Brain microvascular endothelial cell (primary cell): Measurements from ENCODE around the gene TMEM201.

Experiments used
- DNase-seq: peaks from one replicate; pipeline ENCODE4 v3.0.0-alpha.2; 2020
- H3K27ac ChIP-seq: fragments of 250-450 bp; sonication (Bioruptor Pico); 2 replicates; pipeline ENCODE4 v1.5.1; 2020; ENCODE audit warnings: mild to moderate bottlenecking, moderate library complexity
- H3K27me3 ChIP-seq: fragments of 250-450 bp; sonication (Bioruptor Pico); replicated peaks from 2 replicates; pipeline ENCODE4 v1.5.1; 2020; ENCODE audit warnings: mild to moderate bottlenecking
- H3K36me3 ChIP-seq: fragments of 250-450 bp; sonication (Bioruptor Pico); replicated peaks from 2 replicates; pipeline ENCODE4 v1.5.1; 2020; ENCODE audit warnings: mild to moderate bottlenecking
- H3K4me3 ChIP-seq: 2 replicates; pipeline ENCODE4 v1.5.1; 2011; ENCODE audit warnings: low read depth, mild to moderate bottlenecking, control low read depth, low read length, moderate library complexity
- in situ Hi-C: cut with HindIII; loops from 2 replicates; pipeline ENCODE4 v1.10.0; 2017; ENCODE audit warnings: low sequenced_read_pairs, low pct_ligation_motif_present
- TF ChIP-seq, protein P1 (sequence below): IDR thresholded peaks from 2 replicates; pipeline ENCODE4 v1.5.1; 2011; ENCODE audit warnings: low read depth, mild to moderate bottlenecking, moderate library complexity, low read length, control low read depth, inconsistent platforms; ENCODE audit errors: missing control alignments

Gene TMEM201, protein sequence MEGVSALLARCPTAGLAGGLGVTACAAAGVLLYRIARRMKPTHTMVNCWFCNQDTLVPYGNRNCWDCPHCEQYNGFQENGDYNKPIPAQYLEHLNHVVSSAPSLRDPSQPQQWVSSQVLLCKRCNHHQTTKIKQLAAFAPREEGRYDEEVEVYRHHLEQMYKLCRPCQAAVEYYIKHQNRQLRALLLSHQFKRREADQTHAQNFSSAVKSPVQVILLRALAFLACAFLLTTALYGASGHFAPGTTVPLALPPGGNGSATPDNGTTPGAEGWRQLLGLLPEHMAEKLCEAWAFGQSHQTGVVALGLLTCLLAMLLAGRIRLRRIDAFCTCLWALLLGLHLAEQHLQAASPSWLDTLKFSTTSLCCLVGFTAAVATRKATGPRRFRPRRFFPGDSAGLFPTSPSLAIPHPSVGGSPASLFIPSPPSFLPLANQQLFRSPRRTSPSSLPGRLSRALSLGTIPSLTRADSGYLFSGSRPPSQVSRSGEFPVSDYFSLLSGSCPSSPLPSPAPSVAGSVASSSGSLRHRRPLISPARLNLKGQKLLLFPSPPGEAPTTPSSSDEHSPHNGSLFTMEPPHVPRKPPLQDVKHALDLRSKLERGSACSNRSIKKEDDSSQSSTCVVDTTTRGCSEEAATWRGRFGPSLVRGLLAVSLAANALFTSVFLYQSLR

DNA sequence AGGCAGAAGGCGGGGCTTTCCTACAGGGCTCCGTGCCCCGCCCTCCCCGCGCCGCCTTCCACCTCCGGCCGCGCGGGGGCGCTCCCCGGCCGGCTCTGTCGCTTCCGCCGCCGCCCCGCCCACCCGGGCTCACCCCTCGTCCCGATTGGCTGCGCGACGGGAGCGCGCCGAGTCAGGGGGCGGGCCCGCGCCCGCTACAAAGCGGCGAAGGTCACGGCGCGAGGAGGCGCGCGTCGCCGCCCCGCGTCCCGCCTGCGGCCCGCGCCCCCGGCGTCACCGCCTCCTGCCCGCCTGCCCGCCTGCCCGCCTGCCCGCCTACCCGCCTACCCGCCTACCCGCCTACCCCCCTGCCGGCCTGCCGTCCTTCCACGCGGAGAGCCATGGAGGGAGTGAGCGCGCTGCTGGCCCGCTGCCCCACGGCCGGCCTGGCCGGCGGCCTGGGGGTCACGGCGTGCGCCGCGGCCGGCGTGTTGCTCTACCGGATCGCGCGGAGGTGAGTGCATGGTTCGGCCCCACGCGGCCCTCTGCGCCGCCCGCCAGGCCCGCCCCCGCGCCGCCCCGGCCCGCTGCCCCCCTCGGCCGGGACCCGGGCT, at the start of gene TMEM201:
TSS of gene TMEM201 (plus strand) at position 361 of the 593 bp plus-strand sequence. CDS start at position 381, 20 bp downstream.
- peak; percentile 85 for DNase-seq
- no peaks in the 10 kb centered on the region for H3K36me3 ChIP-seq
- in situ Hi-C loops = no loop called here
- H3K27me3 ChIP-seq = no peaks in the 10 kb centered on the region
- H3K27ac ChIP-seq = peak within 1 kb of the TSS; percentile 50
- H3K4me3 ChIP-seq = peak within 1 kb of the TSS; percentile 60
- TF ChIP-seq, protein P1, sequence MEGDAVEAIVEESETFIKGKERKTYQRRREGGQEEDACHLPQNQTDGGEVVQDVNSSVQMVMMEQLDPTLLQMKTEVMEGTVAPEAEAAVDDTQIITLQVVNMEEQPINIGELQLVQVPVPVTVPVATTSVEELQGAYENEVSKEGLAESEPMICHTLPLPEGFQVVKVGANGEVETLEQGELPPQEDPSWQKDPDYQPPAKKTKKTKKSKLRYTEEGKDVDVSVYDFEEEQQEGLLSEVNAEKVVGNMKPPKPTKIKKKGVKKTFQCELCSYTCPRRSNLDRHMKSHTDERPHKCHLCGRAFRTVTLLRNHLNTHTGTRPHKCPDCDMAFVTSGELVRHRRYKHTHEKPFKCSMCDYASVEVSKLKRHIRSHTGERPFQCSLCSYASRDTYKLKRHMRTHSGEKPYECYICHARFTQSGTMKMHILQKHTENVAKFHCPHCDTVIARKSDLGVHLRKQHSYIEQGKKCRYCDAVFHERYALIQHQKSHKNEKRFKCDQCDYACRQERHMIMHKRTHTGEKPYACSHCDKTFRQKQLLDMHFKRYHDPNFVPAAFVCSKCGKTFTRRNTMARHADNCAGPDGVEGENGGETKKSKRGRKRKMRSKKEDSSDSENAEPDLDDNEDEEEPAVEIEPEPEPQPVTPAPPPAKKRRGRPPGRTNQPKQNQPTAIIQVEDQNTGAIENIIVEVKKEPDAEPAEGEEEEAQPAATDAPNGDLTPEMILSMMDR = peak; percentile 52

DNA sequence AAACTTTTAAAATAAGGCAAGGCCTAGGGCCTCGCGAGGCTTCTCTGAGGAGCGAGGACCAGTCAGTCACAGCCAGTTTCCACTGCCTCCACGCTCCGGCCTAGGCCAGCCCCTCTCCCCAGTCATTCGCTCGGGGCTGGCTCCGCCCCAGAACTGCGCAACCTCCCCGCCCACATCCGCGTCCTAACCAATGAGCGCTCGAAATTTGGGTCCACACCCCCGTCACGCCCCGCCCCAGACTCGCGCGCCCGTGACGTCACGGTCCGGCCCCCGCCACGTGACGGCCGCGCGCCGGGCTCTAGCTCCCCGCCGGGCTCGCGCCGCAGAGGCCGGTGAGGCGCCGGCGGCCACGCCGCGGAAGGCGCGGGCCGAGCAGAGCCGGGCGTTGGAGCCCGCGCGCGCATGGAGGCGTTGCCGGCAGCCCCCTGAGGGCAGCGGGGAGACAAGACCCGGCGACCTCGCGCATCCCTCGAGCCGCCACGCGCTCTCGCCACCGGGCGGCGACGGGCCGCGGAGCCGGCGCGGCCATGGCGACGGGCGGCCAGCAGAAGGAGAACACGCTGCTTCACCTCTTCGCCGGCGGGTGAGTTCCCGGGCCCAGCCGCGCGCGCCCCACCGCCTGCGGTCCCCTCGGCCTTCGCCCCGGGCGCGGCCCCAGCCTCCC, 49.4 kb upstream of the TMEM201 start, which contains the start of gene SLC25A33:
TSS of gene SLC25A33 (plus strand) at position 301 of the 664 bp plus-strand sequence. CDS start at position 528, 227 bp downstream.
- Histone ChIP-seq H3K36me3 (no peaks in the 10 kb centered on the region), H3K27ac (peak within 1 kb of the TSS; percentile 78), H3K4me3 (peak within 1 kb of the TSS; percentile 76), H3K27me3 (no peaks in the 10 kb centered on the region)
- peak; percentile 96 for DNase-seq
- in situ Hi-C loops = no loop called here
- TF ChIP-seq, protein P1 = no peak

DNA sequence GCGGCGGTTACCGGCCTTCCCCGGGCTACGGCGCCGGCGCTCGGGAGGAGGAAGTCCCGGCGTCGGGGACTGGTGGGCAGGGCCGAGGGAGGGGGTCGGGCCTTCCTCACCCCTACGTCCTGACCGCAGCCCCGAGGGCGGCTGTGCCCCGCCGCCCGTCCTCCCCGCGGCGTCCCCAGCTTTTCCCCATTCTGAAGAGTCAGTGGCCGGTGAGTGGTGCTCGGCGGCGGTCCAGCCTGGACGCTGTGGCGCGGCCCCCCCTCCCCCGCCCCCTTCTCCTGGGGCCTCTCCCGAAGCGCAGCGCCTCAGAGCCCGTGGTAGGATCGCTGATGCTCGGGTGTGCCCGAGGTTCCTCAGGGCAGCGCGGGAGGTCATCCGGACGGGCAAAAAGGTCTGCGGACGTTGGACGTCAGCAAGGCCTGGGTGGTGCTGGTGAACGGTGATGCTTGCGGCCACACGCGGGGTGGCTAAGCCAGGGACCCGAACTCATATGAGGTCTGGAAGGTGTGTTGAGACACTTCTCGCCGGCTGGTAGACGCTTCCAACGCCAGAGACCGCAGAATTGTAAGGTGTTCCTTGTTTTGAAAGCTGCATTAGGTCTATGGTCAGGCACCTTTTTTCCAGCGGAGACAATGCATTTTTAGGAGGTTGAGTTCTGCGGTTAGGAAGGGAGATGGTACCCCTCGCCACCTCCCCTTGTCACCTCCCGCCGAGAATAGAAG, 48.7 kb upstream of the TMEM201 start:
- Histone ChIP-seq H3K27ac (peak overlapping the region; percentile 78), H3K27me3 (no peaks in the 10 kb centered on the region), H3K36me3 (no peaks in the 10 kb centered on the region), H3K4me3 (peak overlapping the region; percentile 76)
- in situ Hi-C loops = no loop called here
- TF ChIP-seq, protein P1 = no peak
- peak; percentile 22 for DNase-seq

DNA sequence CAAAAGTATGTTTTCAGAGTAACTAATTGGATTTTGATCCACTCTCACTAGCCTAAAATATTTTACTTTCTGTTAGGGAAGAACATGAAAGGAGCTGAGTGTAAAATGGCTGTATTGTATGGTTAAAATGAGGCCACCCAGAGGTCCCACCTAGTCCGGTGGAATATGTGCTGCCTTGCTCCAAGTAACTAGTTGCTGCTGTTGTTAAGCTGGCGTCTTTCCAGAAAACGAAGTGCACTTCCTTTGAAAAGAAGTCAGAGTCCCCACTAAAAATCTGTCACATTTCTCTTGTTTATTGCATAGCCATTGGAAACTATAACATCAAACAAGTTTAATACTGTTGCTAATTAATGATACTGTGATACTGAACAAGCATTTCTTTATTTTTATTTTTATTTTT, 46.3 kb upstream of the TMEM201 start:
- no peaks in the 10 kb centered on the region for H3K27me3 ChIP-seq
- DNase-seq = peak; percentile 12
- H3K27ac ChIP-seq = no peak overlapping the region
- in situ Hi-C loops = no loop called here
- no peaks in the 10 kb centered on the region for H3K36me3 ChIP-seq
- H3K4me3 ChIP-seq = no peak overlapping the region
- TF ChIP-seq, protein P1 = no peak

DNA sequence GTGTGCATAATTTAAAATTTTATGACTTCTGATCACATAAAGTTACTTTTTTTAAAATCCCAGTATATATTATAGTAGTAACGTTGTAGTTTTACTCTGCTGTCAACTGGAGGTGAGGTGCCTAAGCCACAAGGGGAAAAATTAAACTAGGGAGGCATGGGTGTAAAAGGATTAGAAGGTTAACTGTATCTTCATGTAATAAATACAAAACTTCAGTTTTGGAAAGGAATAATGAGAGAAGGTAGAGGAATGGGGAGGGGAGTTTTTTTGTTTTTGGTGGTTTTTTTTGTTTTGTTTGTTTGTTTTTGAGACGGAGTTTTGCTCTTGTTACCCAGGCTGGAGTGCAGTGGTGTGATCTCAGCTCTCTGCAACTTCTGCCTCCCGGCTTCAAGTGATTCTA, 43.8 kb upstream of the TMEM201 start:
- TF ChIP-seq, protein P1 = no peak
- no peak for DNase-seq
- in situ Hi-C loops = no loop called here
- no peaks in the 10 kb centered on the region for H3K36me3 ChIP-seq
- H3K27me3 ChIP-seq = no peaks in the 10 kb centered on the region
- H3K27ac ChIP-seq = no peak overlapping the region
- H3K4me3 ChIP-seq = no peak overlapping the region
